DMS153 treated with DMSO at 0.1 percent for 48 hours (cell line): ENCODE measurements around the gene C5orf15.

Source experiments
- DNase-seq: peaks from one replicate; lab custom pipeline; 2025; ENCODE audit not compliant: unreplicated experiment; lab: John Stamatoyannopoulos, UW

C5orf15 gene

DNA sequence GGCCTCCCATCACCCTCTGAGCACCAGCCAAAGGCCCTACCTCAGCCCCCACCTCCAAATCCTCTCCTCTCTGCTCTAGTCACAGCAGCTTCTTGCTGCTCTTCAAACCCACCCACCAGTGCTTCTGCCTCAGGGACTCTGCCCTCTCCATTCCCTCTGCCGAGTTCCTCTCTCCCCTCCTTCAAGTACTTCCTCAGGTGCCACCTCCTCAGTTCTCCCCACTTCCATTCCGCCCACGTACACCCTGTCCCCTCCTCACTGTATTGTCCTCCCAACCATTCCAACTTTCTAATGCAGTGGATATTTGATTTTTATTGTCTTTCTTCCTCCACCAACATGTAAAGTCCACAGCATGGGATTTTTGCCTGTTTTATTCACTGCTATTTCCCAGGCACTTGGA, 43.2 kb downstream of the C5orf15 start:
- DNase-seq, result no peak

DNA sequence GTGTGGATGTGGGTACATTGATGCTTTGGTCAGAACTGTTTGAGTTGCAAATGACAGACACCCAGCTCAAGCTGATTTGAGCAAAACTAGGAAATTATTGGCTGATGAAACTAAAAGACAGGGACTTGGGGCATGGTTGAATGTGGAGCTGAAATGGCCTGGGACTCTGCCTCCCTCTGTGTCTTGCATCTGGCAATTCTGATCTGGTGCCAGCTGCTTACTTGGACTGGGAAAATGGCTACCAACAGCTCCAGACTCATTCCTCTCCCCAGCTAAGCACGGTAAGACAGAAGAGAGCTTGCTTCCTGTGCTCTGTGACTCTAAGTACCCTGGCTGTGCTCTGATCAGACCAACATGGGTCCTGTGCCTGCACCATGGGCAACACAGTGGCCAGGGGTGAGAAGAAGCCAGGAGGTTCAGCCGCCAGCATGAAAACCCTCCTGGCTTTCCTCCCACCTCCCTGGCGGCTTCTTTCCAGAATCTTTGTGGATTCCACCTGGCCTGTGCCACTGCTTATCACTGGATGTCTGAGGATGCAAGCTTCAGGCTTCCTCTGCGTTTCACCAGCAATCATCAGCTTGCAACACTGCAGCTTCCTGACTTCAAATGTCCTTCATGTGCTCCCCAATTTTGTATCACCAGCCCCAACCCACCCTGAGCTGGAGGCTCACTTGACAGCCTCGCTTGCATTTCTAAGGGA, 44.1 kb downstream of the C5orf15 start:
- no peak for DNase-seq

DNA sequence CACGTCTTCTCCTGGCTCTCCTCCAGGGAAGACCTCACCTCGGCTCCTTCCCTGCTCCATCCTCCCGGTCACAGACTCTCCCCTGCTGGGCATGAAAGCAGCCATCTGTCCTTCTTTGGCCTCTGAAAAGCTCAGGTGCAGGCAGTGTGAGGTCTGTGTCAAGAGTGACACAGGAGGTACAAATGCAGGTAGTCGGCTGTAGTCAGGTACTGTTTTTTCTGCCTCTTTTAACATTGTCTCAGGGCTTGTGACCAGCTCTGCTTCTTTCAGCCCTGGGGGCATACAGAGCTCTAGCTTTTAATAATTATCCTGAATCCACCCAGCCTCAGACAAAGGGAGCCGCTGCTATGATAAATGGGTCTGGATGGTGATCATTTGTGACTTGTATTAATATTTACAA, 46.4 kb downstream of the C5orf15 start:
- no peak for DNase-seq

DNA sequence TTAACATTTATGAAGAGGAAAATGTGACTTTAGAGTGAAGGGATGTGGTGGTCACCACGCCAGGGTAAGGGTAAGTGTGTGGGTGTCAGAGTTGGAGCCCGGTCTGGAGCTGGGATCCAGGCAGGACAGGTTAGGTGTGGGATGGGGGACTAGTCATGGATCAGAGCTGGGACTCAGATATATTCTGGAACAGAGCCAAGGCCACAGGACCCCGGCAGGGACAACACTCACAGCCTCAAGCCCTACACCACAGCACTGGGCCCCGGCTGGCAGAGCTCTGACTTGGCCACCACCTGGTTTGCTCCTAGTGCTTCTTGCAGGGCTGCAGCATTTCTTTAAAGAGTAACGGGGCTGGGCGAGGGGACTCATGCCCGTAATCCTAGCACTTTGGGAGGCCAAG, 47.4 kb downstream of the C5orf15 start:
- DNase-seq, result no peak

DNA sequence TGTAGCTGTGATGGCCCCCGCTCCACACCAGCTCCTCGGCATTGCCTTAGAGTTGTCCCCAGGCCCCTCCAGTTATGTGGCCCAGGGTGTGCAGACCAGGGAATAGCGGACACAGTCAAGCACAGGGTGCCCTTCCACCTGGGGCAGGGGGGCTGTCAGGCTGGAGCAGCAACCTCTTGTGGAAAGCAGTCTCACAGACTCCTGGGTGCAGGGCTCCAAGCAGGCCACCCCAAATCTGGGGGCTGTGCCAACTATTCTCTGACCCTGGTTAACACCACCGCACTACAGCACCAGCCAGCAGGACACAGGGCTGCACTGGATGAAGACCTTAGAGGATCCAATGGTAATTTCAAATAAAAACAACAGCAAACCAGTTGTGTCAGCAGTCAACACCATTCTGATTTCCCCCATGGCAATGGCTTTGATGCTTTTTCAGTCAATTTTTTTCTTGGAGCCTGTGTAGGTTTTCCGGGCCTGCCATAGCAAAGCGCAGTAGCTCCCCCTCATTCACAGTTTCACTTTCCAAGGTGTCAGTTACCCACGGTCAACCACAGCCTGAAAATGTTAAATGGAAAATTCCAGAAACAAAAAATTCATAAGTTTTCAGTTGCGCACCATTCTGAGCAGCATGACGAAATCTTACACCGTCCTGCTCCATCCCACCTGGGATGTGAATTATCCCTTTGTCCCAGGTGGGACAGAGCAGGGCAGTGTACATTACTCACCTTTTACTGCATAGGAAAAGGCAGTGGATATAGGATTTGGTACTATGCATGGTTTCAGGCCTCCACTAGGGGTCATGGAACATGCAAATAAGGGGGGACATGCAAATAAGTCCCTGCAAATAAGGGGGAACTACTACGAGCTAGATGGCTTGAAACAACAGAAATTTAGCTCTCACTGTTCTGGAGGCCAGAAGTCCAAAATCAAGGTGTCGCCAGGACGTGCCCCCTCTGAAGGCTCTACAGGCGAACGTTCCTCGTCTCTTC, 49.0 kb downstream of the C5orf15 start:
- no peak for DNase-seq

DNA sequence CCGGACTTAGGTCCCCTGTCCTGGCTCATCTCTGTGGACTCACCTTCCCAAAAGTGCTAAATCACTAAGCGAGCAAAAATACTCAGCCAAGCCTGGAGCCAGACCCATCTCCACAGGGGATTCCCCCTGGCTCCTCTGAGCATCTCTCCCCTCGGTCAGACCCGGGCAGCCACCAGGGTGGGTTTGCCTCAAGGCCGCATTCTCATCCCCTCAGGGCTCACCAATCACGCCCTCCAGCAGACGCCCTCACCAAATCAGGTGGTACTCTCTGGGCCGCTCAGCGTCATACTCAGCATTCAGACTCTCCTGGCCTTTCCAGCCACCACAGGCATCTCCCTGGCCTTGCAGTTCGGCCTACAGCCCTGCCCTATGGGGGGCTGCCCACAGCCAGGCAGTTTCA, 49.7 kb downstream of the C5orf15 start:
- no peak for DNase-seq

DNA sequence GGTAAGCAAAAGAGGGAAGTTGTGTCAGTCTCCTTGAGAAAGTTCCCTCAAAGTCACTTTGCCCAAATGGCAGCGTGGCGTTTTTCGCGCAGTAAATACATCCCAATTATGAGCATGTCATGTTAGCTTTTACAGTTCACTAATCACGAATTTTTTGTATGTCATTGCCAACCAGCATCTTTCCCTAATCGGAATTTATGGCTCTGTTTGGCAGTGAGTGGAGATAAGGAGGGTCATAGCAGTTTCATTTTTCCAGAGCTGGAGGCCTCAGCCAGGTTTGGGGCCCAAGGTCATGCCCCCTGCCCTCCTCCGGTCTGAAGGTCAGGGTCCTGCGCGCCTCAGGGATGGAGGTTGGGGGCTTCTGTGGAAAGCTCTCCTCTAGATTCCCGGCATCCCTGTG, 50.1 kb downstream of the C5orf15 start:
- no peak for DNase-seq

DNA sequence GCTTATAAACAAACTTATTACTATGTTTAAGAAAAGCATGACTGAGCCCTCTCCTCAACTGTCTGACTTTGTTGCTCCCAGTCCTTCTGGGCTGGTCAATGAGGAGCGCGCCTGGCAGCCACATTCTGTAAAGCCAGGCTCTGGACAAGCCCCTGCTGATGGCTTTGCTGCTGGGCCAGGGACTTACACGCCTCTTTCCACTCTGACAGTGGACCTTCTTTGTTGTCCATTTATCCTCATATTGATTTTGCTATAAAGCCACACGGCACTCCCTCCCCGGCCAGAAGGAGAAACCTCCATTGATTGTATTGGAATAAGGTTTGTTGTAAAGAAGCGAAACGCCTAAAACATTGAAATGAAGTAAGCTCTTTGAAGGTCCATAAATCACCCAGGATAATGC, 50.6 kb downstream of the C5orf15 start:
- no peak for DNase-seq

DNA sequence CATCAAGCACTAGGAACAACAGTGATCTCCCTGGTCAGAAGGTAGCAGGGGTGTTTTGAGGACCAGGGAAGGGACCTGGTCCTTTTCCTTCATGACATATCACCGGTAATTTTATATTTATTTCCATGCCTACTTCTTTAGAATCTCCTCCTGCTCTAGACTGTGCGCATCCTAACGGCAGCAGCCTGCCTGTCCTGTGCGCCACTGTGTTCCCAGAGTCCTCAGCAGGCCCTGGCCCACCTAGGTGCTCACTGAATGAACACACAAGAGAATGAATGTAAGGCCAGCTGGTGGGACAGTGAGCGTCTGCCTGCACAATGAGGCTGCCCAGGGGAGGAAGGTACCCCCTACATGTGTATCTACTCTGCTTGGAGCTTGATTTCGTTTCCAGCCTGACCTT, 51.5 kb downstream of the C5orf15 start:
- no peak for DNase-seq

DNA sequence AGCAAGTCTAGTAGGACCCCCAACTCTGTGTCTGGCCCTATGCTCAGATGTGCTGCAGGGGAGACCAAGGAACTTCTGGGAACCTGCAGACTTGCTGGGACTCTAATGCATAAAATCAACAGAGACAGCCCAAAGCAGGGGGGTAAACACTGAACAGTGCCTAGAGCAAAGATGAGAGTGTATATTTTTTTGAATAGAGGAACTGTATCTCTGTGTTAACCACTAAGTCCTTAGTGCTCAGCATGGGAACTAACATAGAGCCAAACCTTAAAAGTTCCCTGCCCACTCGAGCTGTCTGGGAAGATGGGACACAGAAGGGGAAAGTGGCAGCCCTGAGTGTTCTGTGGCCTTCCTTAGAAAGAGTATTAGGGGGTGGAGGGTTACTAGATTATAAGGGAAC, 51.9 kb downstream of the C5orf15 start:
- DNase-seq, result no peak

DNA sequence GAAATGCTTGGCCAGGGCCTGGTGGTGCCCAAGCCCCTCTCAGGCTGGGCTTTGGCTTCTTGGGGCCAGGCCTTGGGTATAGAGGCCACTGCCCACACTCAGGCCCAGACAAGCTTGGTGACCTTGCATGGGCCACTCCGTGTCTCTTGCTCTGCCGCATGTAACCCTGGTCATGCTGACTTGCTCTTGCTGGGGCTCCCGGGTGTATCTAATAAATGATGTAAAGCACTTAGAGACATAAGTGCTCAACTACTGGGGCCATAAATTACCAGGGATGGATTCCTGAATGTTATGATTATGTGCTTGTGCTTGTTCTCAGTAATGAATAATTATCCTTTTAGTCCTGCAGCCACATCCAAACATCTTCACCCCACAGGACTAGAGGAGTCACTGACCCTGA, 54.0 kb downstream of the C5orf15 start:
- no peak for DNase-seq

DNA sequence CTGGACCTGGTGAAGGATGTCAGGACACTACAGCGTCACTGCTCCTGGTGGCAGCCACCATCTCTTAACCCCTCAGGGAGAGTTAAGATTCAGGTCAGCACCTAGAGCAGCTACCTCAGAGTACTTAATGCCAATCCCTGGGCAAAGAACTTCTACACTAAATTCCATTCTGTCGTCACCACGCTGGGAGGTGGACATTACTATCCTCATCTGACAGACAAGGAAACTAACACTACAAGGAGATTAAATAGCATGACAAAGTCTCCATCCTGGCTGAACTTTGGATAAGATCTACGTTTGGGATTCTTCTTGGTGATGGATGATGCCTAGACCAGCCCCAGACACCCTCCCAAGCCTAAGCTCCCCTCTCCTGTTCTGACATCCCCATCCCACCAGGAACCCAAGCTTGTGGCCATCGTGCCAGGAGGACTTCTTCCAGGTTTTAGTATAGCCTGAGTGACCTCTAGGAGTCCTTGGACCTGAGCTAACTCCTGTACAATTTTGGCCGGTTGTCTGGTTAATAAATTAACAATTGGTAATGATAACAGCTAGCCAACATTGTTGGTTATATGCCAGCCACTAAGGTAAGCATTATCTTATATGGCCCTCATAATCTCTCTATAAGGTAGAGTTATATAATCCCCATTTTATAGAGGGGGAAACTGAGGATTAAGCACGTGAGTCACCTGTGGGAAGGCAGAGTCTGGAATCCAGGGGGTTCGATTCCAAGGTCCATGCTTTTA, 54.8 kb downstream of the C5orf15 start:
- no peak for DNase-seq

DNA sequence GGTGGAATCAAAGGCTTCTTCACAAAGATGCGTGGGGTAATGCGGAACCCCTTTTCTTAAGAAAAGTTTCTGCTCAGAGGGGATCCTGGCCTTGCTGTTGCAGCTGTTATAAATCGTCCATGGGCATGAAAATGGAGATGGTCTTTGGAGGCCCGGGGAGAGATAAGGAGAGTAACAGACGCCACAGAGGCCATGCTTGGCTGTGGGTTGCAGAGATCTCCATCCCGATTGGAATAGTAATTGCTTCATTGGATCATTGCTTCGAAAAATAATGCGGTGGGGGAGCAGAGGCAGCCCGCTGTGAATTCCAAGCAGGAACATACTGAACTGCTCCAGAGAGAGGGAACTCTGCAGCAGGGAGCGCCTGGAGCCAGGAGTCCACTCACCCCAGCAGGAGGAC, 55.5 kb downstream of the C5orf15 start:
- DNase-seq, result no peak

DNA sequence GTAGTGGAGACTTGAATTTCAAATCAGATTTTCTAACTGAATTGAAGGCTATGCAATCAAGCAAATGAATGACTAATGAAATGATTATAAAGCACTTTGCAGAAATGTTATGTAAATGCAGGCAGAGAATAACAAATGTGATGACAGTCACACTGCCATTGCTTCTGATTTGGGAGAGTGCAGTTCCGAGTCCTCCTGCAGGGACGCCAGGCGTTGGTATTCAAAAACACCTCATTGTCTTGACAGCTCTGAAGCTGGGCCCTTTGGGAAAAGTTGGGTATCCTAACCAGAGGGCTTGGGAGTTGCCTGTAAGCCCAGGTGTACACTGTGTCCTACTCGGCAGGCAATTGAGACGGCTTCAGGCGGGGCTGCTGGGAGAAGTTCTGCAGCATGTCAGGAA, 57.9 kb downstream of the C5orf15 start:
- DNase-seq, result no peak

DNA sequence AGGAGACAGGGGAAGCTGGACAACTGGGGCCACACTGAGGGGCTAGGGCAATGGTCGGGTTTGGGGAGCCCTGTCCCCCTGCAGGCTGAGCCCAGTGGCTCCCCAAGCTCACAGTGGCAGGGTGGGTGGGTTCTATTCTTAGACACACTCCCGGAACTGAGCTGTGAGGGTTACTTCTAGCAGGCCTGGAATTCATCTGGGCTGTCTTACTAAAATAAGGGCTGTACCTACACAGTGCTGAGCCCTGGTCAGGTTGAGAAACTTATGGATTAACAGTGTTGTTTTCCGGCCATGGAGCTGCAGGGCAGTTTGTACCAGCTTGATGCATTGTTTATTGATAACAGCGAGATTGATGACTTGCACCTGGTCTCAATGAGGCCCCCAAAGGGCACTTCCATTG, 58.8 kb downstream of the C5orf15 start:
- DNase-seq, result no peak

DNA sequence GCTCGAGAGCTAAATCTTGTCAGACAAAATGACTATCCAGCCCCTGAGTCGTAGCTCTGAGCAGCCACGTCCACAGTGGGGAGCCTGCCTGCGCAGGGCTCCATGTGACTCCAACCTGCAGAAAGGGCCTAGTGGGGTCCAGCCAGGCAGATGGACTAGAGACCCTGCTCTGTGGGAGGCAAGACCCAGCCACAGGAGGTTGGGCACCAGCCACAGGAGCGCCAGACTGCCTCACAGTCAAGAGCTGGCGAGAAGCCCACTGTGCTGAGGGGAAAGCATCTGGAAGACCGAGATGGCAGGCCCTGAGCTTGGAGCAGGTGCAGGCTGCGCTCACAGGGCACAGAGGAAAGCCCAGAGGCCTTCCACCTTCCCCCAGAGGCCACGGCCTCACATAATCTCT, 61.4 kb downstream of the C5orf15 start:
- DNase-seq, result no peak

DNA sequence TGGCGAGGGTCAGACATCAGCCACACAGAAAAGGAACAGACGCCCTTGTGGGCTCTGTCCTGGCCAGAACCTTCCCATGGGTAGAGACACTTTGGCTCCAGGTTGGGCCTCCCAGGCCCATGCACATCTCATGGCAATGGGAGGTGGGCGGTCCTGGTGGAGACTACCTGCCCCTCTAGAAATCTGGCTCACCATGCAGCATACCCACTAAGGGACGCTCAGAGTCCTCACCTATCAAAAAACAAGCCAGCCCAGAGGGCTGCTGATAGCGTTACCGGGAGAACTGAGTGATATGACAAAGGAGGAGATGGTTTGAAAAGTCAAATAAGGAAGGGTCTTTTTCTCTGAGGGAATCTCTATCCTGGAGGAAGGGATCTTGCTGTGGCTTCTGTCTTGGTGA, 62.1 kb downstream of the C5orf15 start:
- DNase-seq, result no peak
